Measurements from ENCODE around the gene TPCN2. TPM values are rescaled to one million over a fixed set of nuclear protein-coding genes. Genes with fewer than 3 reads are reported as not detected.
A peak's percentile ranks its signal among the peaks of the same experiment; 100 is the strongest.

TPCN2 gene
- total and polyA plus RNA-seq, 2 of the 4 experiments (the other 2 are of a cell fraction), result 3.4 to 8.0 TPM

DNA sequence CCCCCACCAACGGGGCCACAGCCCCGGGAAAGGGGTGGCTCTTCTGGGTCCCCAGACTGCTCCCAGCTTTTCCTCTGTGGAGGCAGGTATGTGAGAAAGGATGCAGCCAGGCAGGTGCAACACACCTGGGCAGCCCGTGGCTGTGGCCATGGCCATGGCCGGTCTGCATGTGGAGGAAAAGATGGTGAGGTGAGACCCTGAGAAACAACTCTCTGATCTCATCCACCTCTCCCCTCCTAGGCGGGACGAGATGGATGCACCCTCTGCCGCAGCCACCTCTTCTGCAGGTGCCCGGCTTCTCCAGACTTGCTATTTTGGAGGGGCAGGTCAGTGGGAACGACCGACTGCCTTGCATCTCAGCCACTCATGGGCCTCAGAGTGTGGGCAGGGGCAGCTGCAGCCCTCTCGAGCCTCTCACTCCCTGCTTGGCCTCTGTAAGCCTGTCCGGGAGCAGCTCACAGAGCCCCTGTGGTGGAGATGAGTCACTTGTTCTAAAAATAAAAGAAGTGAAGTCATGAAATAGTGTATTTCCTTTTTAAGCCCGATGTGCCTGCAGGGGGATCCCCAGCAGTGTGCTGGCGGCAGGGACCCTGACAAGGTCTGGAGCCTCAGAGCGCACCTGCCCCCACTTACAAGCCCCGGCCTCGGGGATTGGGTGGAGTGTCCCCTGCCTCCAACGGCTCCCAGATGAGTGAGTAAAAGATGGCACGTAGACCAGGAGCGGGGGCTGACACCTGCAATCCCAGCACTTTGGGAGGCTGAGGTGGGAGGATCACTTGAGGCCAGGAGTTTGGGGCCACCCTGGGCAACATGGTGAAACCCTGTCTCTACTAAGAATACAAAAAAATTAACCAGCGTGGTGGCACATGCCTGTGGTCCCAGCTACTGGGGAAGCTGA, 117.7 kb downstream of the TPCN2 start (continued):
- TF ChIP-seq MAFK (IDR thresholded peaks at IDR 0.05; ENCODE audit: low read depth, low read length) (no peak), RCOR1 (IDR thresholded peaks at IDR 0.05; ENCODE audit: insufficient replicate concordance, low read length) (no peak), MXI1 (IDR thresholded peaks at IDR 0.05; ENCODE audit: borderline replicate concordance, low read depth, low read length) (no peak)

GRCh38 chr11:69167130-69167915, 118.6 kb downstream of the TPCN2 start:
- ChIA-PET POLR2A (ENCODE audit: unreplicated experiment) (no interaction called here), CTCF (no interaction called here)
- Histone ChIP-seq H3K36me3 (ENCODE audit: control insufficient read depth, insufficient read depth, low read length) (no peaks in the 10 kb centered on the region), H3K56ac (ENCODE audit: extremely low read depth, insufficient read depth, low read length) (no peak overlapping the region), H2BK15ac (ENCODE audit: low read depth, low read length) (peak overlapping the region; percentile 63; the same call in 2 of the 3 replicates), H4K8ac (ENCODE audit: low read depth in 2 of 2, low read length in 2 of 2) (peak overlapping the region; percentile 52 to 83; a peak in 2 of 4 replicates), H2AK9ac (replicated peaks; ENCODE audit: low read depth, low read length, poor library complexity) (peak overlapping the region; percentile 58), H4K20me1 (ENCODE audit: insufficient read depth, low read length) (no peaks in the 10 kb centered on the region), H3K4me3 (ENCODE audit: insufficient read depth, low read depth, low read length) (no peak overlapping the region), H4K91ac (ENCODE audit: insufficient read depth, low read depth, low read length) (peak overlapping the region; percentile 95), H2BK20ac (ENCODE audit: low read depth, low read length) (peak overlapping the region; percentile 95), H3K9me3 (ENCODE audit: control insufficient read depth, insufficient read depth, low read length) (no peaks in the 10 kb centered on the region), H3K4me1 (ENCODE audit: control insufficient read depth, insufficient read depth, low read length) (peaks cover 14% of the 10 kb centered on the region), H3K14ac (replicated peaks; ENCODE audit: low read depth, low read length) (peak overlapping the region; percentile 91), H2BK5ac (ENCODE audit: low read depth, low read length, poor library complexity, severe bottlenecking) (peak overlapping the region; percentile 4), H3K27me3 (ENCODE audit: control insufficient read depth, insufficient read depth, low read length) (no peaks in the 10 kb centered on the region), H3K4ac (ENCODE audit: low read depth, low read length) (peak overlapping the region; percentile 94), H3K27ac (ENCODE audit: insufficient read depth, low read length) (no peak overlapping the region), H3K9me1 (ENCODE audit: insufficient read depth, low read length) (peaks cover 6% of the 10 kb centered on the region), H3K23ac (ENCODE audit: low read depth, low read length) (no peak overlapping the region), H2AFZ (replicated peaks; ENCODE audit: low read length, poor library complexity) (peak overlapping the region; percentile 44), H4K5ac (ENCODE audit: low read depth, low read length) (peak overlapping the region; percentile 36; the same call in 1 of the 2 replicates), H3K18ac (ENCODE audit: low read depth, low read length) (peak overlapping the region; percentile 43), H3K9ac (ENCODE audit: low read depth, low read length) (no peak overlapping the region), H2AK5ac (ENCODE audit: low read depth, low read length) (peak overlapping the region; percentile 96), H2BK120ac (ENCODE audit: low read depth, low read length) (peak overlapping the region; percentile 91), H3K4me2 (ENCODE audit: low read depth, low read length) (no peak overlapping the region), H3K79me1 (ENCODE audit: low read depth in 1 of 2, low read length in 2 of 2) (no peaks in the 10 kb centered on the region)
- intact Hi-C loops (cut with micrococcal nuclease), result no loop called here
- DNase-seq (no peak), ATAC-seq (ENCODE audit: low read depth) (peak; percentile 2; the same call in 1 of the 2 replicates)
- no TSS peak for BruUV-seq (replicated peaks)
- dilution Hi-C loops (cut with HindIII; ENCODE audit: low sequenced_read_pairs, unreplicated experiment), result no loop called here
- in situ Hi-C loops (cut with MboI; ENCODE audit: low sequenced_read_pairs), result no loop called here
- WGBS, 2 experiments (ENCODE audit: extremely low coverage in 2 of 2, insufficient read length in 1 of 2), result 100% methylated on average over 3 of the region's 10 CpGs; no CpG with 5 or more reads in 1 of the 2 experiments
- TF ChIP-seq CHD1 (IDR thresholded peaks at IDR 0.05; ENCODE audit: low read depth, low read length), result no peak
- no peak for TF ChIP-seq MXI1 (IDR thresholded peaks at IDR 0.05; ENCODE audit: borderline replicate concordance, low read depth, low read length)
- TF ChIP-seq SMC3 (IDR thresholded peaks at IDR 0.05; ENCODE audit: low read depth, low read length), result no peak
- TF ChIP-seq BHLHE40 (IDR thresholded peaks at IDR 0.05; ENCODE audit: low read depth, low read length), result no peak
- TF ChIP-seq MAFK (IDR thresholded peaks at IDR 0.05; ENCODE audit: low read depth, low read length), result no peak
- no peak for TF ChIP-seq RAD21 (IDR thresholded peaks at IDR 0.05; ENCODE audit: low read length)
- TF ChIP-seq, protein P1, sequence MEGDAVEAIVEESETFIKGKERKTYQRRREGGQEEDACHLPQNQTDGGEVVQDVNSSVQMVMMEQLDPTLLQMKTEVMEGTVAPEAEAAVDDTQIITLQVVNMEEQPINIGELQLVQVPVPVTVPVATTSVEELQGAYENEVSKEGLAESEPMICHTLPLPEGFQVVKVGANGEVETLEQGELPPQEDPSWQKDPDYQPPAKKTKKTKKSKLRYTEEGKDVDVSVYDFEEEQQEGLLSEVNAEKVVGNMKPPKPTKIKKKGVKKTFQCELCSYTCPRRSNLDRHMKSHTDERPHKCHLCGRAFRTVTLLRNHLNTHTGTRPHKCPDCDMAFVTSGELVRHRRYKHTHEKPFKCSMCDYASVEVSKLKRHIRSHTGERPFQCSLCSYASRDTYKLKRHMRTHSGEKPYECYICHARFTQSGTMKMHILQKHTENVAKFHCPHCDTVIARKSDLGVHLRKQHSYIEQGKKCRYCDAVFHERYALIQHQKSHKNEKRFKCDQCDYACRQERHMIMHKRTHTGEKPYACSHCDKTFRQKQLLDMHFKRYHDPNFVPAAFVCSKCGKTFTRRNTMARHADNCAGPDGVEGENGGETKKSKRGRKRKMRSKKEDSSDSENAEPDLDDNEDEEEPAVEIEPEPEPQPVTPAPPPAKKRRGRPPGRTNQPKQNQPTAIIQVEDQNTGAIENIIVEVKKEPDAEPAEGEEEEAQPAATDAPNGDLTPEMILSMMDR (conservative IDR thresholded peaks at IDR 0.05; ENCODE audit: low read depth, low read length), result no peak
- no peak for TF ChIP-seq RCOR1 (IDR thresholded peaks at IDR 0.05; ENCODE audit: insufficient replicate concordance, low read length)
- no peak for TF ChIP-seq FOS (IDR thresholded peaks at IDR 0.05; ENCODE audit: low read depth, low read length)
- TF ChIP-seq CEBPB (IDR thresholded peaks at IDR 0.05; ENCODE audit: low read depth, low read length), result no peak
- no peak for TF ChIP-seq RFX5 (IDR thresholded peaks at IDR 0.05; ENCODE audit: low read depth, low read length)

Measured in IMR-90 (cell line).